ENCODE measurements around the gene WDR5.

Gene WDR5

GRCh38 chr9:134152022-134152448, 16.2 kb downstream of the WDR5 start:
- no peak for DNase-seq (ENCODE audit: low read depth)
- no peak overlapping the region for H3K4me3 ChIP-seq (ENCODE audit: control insufficient read depth, low read depth, low read length)
- no peak for TF ChIP-seq CTCF (conservative IDR thresholded peaks at IDR 0.05; ENCODE audit: control insufficient read depth, insufficient read depth, low read depth, low read length)

DNA sequence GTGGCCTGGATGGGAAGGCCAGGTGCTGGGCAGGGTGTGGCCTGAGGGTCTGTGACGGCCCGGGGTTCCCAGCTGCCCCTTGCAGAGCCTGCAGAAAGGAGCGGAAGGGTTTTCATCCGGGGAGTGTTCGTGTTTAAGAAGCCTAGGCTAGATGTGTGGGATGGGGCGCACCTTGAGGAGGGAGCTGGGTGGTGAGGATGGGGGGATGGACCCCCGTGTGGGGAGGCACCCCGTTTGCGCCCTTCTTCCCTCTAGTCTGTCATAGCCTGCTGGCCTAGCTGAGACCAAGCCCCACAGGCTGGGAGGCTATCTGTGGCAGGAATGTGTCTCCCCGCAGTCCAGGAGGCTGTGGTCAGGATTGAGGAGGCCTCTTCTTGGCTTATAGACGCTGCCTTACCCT, 16.6 kb downstream of the WDR5 start:
- H3K4me3 ChIP-seq (ENCODE audit: control insufficient read depth, low read depth, low read length), result no peak overlapping the region
- no peak for TF ChIP-seq CTCF (conservative IDR thresholded peaks at IDR 0.05; ENCODE audit: control insufficient read depth, insufficient read depth, low read depth, low read length)
- no peak for DNase-seq (ENCODE audit: low read depth)

GRCh38 chr9:134153450-134153849, 17.6 kb downstream of the WDR5 start:
- TF ChIP-seq CTCF (conservative IDR thresholded peaks at IDR 0.05; ENCODE audit: control insufficient read depth, insufficient read depth, low read depth, low read length), result no peak
- H3K4me3 ChIP-seq (ENCODE audit: control insufficient read depth, low read depth, low read length), result no peak overlapping the region

GRCh38 chr9:134154262-134154701, 18.4 kb downstream of the WDR5 start:
- H3K4me3 ChIP-seq (ENCODE audit: control insufficient read depth, low read depth, low read length), result no peak overlapping the region
- DNase-seq (ENCODE audit: low read depth), result no peak
- TF ChIP-seq CTCF (conservative IDR thresholded peaks at IDR 0.05; ENCODE audit: control insufficient read depth, insufficient read depth, low read depth, low read length), result no peak

More at GRCh38 chr9:134153450-134153849, 17.6 kb downstream of the WDR5 start:
- no peak for DNase-seq (ENCODE audit: low read depth)

GRCh38 chr9:134155812-134156377, 20.0 kb downstream of the WDR5 start:
- no peak for TF ChIP-seq CTCF (conservative IDR thresholded peaks at IDR 0.05; ENCODE audit: control insufficient read depth, insufficient read depth, low read depth, low read length)
- no peak overlapping the region for H3K4me3 ChIP-seq (ENCODE audit: control insufficient read depth, low read depth, low read length)
- DNase-seq (ENCODE audit: low read depth), result no peak

DNA sequence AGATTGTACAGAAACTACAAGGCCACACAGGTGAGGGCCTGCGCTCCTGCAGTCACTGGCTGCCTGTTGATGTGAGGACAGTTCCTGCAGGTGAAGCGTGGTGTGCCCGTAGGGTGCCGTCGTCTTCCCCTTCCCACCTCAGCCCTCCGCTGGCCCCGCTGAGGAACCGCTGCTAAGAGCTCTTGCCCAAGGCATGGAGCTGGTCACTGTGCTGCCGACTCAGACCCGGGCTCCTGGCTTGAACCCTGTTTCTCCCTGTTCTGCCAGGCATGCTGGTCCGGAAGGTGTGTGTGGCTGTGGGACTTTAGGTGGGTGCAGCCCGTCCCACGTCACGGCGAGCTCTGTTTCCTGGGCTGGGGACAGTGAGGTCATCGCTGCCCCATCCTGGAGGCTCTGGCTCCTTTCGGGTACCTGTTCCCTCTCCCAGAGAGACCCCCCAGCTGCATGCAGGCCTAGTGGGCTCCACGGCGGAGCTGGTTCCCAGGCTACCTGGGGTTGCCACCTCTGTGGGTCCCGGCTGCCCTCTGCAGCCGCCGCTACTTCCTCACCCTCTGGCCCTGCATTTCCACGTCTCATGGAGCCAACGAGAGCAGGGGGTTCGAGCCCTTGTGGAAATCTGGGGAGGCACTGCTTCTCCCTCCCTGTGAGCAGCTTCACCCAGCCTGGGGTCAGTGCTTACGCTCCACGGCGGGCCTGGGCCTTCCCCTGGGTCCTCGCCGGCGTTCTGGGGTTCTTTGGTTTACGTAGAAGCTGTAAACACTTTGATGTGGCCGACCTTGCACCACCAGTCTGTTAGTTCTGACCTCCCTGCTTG, 20.9 kb downstream of the WDR5 start:
- H3K4me3 ChIP-seq (ENCODE audit: control insufficient read depth, low read depth, low read length), result no peak overlapping the region
- TF ChIP-seq CTCF (conservative IDR thresholded peaks at IDR 0.05; ENCODE audit: control insufficient read depth, insufficient read depth, low read depth, low read length), result no peak
- no peak for DNase-seq (ENCODE audit: low read depth)

Data from fibroblast of mammary gland (primary cell).